HG03457 (cell line): ENCODE data around the gene IFNAR2.

Source experiments
- ATAC-seq: cut with Tn5 transposase; IDR thresholded peaks from one replicate; pipeline ENCODE4 v1.9.1; 2021; ENCODE audit warnings: moderate number of reproducible peaks; ENCODE audit not compliant: unreplicated experiment

The IFNAR2 gene

GRCh38 chr21:33229784-33230544 is at the start of gene IFNAR2:
Gene IFNAR2, plus strand, starts transcription at chr21:33229938. Its CDS starts 11,985 bp downstream, at chr21:33241923.
- no peak for ATAC-seq

GRCh38 chr21:33185852-33186251 is 43.9 kb upstream of the IFNAR2 start:
- no peak for ATAC-seq

- ATAC-seq, result no peak
Measured at GRCh38 chr21:33187276-33187675, 42.5 kb upstream of the IFNAR2 start.

GRCh38 chr21:33189237-33189636 is 40.5 kb upstream of the IFNAR2 start:
- no peak for ATAC-seq

GRCh38 chr21:33189824-33190223 is 39.9 kb upstream of the IFNAR2 start:
- no peak for ATAC-seq

GRCh38 chr21:33196941-33197374 is 32.8 kb upstream of the IFNAR2 start:
- no peak for ATAC-seq

GRCh38 chr21:33197496-33197895 is 32.2 kb upstream of the IFNAR2 start:
- ATAC-seq, result no peak

- no peak for ATAC-seq
Measured at GRCh38 chr21:33198346-33199099, 31.2 kb upstream of the IFNAR2 start.

GRCh38 chr21:33199100-33199464 is 30.7 kb upstream of the IFNAR2 start:
- no peak for ATAC-seq

- no peak for ATAC-seq
Measured at GRCh38 chr21:33199516-33200217, 30.1 kb upstream of the IFNAR2 start.

- ATAC-seq, result no peak
Measured at GRCh38 chr21:33201956-33202355, 27.8 kb upstream of the IFNAR2 start.

- no peak for ATAC-seq
Measured at GRCh38 chr21:33202464-33203363, 27.0 kb upstream of the IFNAR2 start.

- ATAC-seq, result no peak
Measured at GRCh38 chr21:33203371-33203724, 26.4 kb upstream of the IFNAR2 start.

GRCh38 chr21:33205476-33205875 is 24.3 kb upstream of the IFNAR2 start:
- no peak for ATAC-seq

- no peak for ATAC-seq
Measured at GRCh38 chr21:33206771-33207281, 22.9 kb upstream of the IFNAR2 start.

- ATAC-seq, result no peak
Measured at GRCh38 chr21:33207449-33208149, 22.1 kb upstream of the IFNAR2 start.

GRCh38 chr21:33208534-33208933 is 21.2 kb upstream of the IFNAR2 start:
- ATAC-seq, result no peak

GRCh38 chr21:33211305-33211704 is 18.4 kb upstream of the IFNAR2 start:
- ATAC-seq, result no peak

GRCh38 chr21:33211732-33212131 is 18.0 kb upstream of the IFNAR2 start:
- ATAC-seq, result no peak
